ENCODE measurements around the gene GPC1.

GRCh38 chr2:240447934-240448333 lies 12.5 kb downstream of the GPC1 start:
- TF ChIP-seq CTCF (IDR thresholded peaks at IDR 0.05) (no peak), POLR2A (IDR thresholded peaks at IDR 0.05) (no peak)

Measured in uterus (tissue), 2 donors.